ENCODE data around the gene EEIG1.

Gene EEIG1

GRCh38 chr9:127968042-127968441, 12.7 kb downstream of the EEIG1 start:
- H3K27me3 ChIP-seq (ENCODE audit: insufficient read depth, poor library complexity, severe bottlenecking) = no peaks in the 10 kb centered on the region
- TF ChIP-seq SPI1 (IDR thresholded peaks at IDR 0.05; ENCODE audit: borderline replicate concordance, low read depth) (no peak), GABPA (IDR thresholded peaks at IDR 0.05; ENCODE audit: low read depth) (no peak)
- H3K27ac ChIP-seq (replicated peaks) = no peak overlapping the region
- no peak for DNase-seq (ENCODE audit: low read depth in 1 of 2, low spot score in 1 of 2)
- no peak overlapping the region for H3K4me3 ChIP-seq (replicated peaks; ENCODE audit: insufficient read depth, low read length)

- Histone ChIP-seq H3K4me3 (replicated peaks; ENCODE audit: insufficient read depth, low read length) (no peak overlapping the region), H3K27ac (replicated peaks) (no peak overlapping the region), H3K27me3 (ENCODE audit: insufficient read depth, poor library complexity, severe bottlenecking) (no peaks in the 10 kb centered on the region)
- no peak for TF ChIP-seq SPI1 (IDR thresholded peaks at IDR 0.05; ENCODE audit: borderline replicate concordance, low read depth)
- no peak for TF ChIP-seq REST (IDR thresholded peaks at IDR 0.05; ENCODE audit: insufficient replicate concordance, low read depth)
- no peak for TF ChIP-seq CTCF (IDR thresholded peaks at IDR 0.05; ENCODE audit: insufficient read depth, low read length)
- TF ChIP-seq GABPA (IDR thresholded peaks at IDR 0.05; ENCODE audit: low read depth) = no peak
- no peak for TF ChIP-seq POLR2AphosphoS5 (IDR thresholded peaks at IDR 0.05; ENCODE audit: low read depth)
- no peak for DNase-seq (ENCODE audit: low read depth in 1 of 2, low spot score in 1 of 2)
These were observed 13.5 kb downstream of the EEIG1 start for GRCh38 chr9:127967151-127967809.

- no peak overlapping the region for H3K4me3 ChIP-seq (replicated peaks; ENCODE audit: insufficient read depth, low read length)
- H3K27ac ChIP-seq (replicated peaks) = no peak overlapping the region
- TF ChIP-seq SPI1 (IDR thresholded peaks at IDR 0.05; ENCODE audit: borderline replicate concordance, low read depth) = no peak
- no peak for TF ChIP-seq CTCF (IDR thresholded peaks at IDR 0.05; ENCODE audit: insufficient read depth, low read length)
- no peak for TF ChIP-seq GABPA (IDR thresholded peaks at IDR 0.05; ENCODE audit: low read depth)
- TF ChIP-seq REST (IDR thresholded peaks at IDR 0.05; ENCODE audit: insufficient replicate concordance, low read depth) = no peak
- TF ChIP-seq POLR2AphosphoS5 (IDR thresholded peaks at IDR 0.05; ENCODE audit: low read depth) = no peak
- no peak for DNase-seq (ENCODE audit: low read depth in 1 of 2, low spot score in 1 of 2)
- H3K27me3 ChIP-seq (ENCODE audit: insufficient read depth, poor library complexity, severe bottlenecking) = no peaks in the 10 kb centered on the region
These were observed 14.2 kb downstream of the EEIG1 start for GRCh38 chr9:127966416-127967150.

- no peak overlapping the region for H3K27ac ChIP-seq (replicated peaks)
- DNase-seq (ENCODE audit: low read depth in 1 of 2, low spot score in 1 of 2) = no peak
- no peak overlapping the region for H3K4me3 ChIP-seq (replicated peaks; ENCODE audit: insufficient read depth, low read length)
- no peaks in the 10 kb centered on the region for H3K27me3 ChIP-seq (ENCODE audit: insufficient read depth, poor library complexity, severe bottlenecking)
- TF ChIP-seq POLR2AphosphoS5 (IDR thresholded peaks at IDR 0.05; ENCODE audit: low read depth) = no peak
- no peak for TF ChIP-seq REST (IDR thresholded peaks at IDR 0.05; ENCODE audit: insufficient replicate concordance, low read depth)
- TF ChIP-seq SPI1 (IDR thresholded peaks at IDR 0.05; ENCODE audit: borderline replicate concordance, low read depth) = no peak
- TF ChIP-seq GABPA (IDR thresholded peaks at IDR 0.05; ENCODE audit: low read depth) = no peak
- TF ChIP-seq CTCF (IDR thresholded peaks at IDR 0.05; ENCODE audit: insufficient read depth, low read length) = no peak
These were observed 14.8 kb downstream of the EEIG1 start for GRCh38 chr9:127965953-127966352.

All from HL-60 (cell line).